GM18861 (cell line): ENCODE results near the gene COL23A1.

Experiments
- ATAC-seq: cut with Tn5 transposase; IDR thresholded peaks from one replicate; pipeline ENCODE4 v1.9.1; 2021; ENCODE audit not compliant: unreplicated experiment

COL23A1 gene

GRCh38 chr5:178463321-178464155, 126.7 kb downstream of the COL23A1 start:
- no peak for ATAC-seq

GRCh38 chr5:178462816-178463215, 127.4 kb downstream of the COL23A1 start:
- no peak for ATAC-seq

GRCh38 chr5:178462076-178462475, 128.1 kb downstream of the COL23A1 start:
- no peak for ATAC-seq

- ATAC-seq = no peak
These were observed 129.0 kb downstream of the COL23A1 start for GRCh38 chr5:178461004-178461730.

- ATAC-seq = no peak
These were observed 129.6 kb downstream of the COL23A1 start for GRCh38 chr5:178460598-178460997.

- ATAC-seq = no peak
These were observed 130.0 kb downstream of the COL23A1 start for GRCh38 chr5:178460174-178460573.

- no peak for ATAC-seq
These were observed 132.1 kb downstream of the COL23A1 start for GRCh38 chr5:178458140-178458539.

GRCh38 chr5:178457471-178457870, 132.7 kb downstream of the COL23A1 start:
- ATAC-seq = no peak

- no peak for ATAC-seq
These were observed 134.7 kb downstream of the COL23A1 start for GRCh38 chr5:178455480-178455835.

GRCh38 chr5:178454821-178455479, 135.2 kb downstream of the COL23A1 start:
- ATAC-seq = no peak

GRCh38 chr5:178454303-178454702, 135.9 kb downstream of the COL23A1 start:
- ATAC-seq = no peak

GRCh38 chr5:178453224-178453623, 137.0 kb downstream of the COL23A1 start:
- no peak for ATAC-seq

GRCh38 chr5:178450121-178451028, 139.8 kb downstream of the COL23A1 start:
- ATAC-seq = no peak

GRCh38 chr5:178449163-178450070, 140.8 kb downstream of the COL23A1 start:
- ATAC-seq = no peak

GRCh38 chr5:178445534-178445933, 144.7 kb downstream of the COL23A1 start:
- no peak for ATAC-seq

GRCh38 chr5:178442405-178443257, 147.6 kb downstream of the COL23A1 start:
- ATAC-seq = no peak

GRCh38 chr5:178441486-178442270, 148.5 kb downstream of the COL23A1 start:
- no peak for ATAC-seq

- ATAC-seq = no peak
These were observed 150.0 kb downstream of the COL23A1 start for GRCh38 chr5:178440181-178440580.
